GM06990 (cell line): ENCODE measurements around the gene NOP16.

Source experiments
- DNase-seq: peaks from one replicate; pipeline ENCODE4 v3.0.0-alpha.2; 2011; ENCODE audit not compliant: insufficient read length; ENCODE audit errors: extremely low read depth
- H3K27me3 ChIP-seq: replicated peaks from 2 replicates; pipeline ENCODE4 v1.6.0; 2011; ENCODE audit warnings: low read length; ENCODE audit not compliant: control insufficient read depth, insufficient read depth
- H3K36me3 ChIP-seq: 2 replicates; pipeline ENCODE4 v1.5.1; 2011; ENCODE audit warnings: low read length; ENCODE audit not compliant: control insufficient read depth, insufficient read depth
- H3K4me3 ChIP-seq: replicated peaks from 2 replicates; pipeline ENCODE4 v1.5.1; 2011; ENCODE audit warnings: low read depth, mild to moderate bottlenecking, control low read depth, low read length
- CTCF ChIP-seq: IDR thresholded peaks from 2 replicates; pipeline ENCODE4 v1.5.1; 2011; ENCODE audit warnings: low read length, control low read depth, mild to moderate bottlenecking, inconsistent platforms; ENCODE audit not compliant: insufficient read depth, poor library complexity, severe bottlenecking

The NOP16 gene

DNA sequence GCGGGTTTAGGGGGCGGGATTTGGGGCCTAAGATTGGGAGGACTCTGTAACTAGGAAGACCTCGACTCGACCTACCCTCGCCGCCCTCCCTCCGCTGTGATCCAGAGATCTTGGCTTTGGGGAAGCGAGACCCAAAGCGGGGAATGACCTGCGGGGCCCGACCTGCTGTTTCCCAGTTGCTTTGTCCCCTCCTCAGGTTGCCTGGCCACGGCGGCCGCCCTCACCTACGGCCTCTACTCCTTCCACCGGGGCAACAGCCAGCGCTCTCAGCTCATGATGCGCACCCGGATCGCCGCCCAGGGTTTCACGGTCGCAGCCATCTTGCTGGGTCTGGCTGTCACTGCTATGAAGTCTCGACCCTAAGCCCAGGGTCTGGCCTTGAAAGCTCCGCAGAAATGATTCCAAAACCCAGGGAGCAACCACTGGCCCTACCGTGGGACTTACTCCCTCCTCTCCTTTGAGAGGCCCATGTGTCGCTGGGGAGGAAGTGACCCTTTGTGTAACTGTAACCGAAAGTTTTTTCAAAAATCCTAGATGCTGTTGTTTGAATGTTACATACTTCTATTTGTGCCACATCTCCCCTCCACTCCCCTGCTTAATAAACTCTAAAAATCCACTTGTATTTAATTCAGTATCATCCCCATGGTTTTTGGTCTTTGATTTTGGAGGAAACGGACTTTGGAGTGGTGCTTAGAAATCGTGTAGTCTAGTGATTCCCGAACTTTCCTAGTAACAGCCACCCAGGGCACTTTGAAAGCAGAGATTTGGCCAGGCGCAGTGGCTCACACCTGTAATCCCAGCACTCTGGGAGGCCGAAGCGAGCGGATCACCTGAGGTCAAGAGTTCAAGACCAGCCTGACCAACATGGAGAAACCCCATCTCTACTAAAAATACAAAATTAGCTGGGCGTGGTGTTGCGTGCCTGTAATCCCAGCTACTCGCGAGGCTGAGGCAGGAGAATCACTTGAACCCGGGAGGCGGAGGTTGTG is 1.0 kb upstream of the NOP16 start:
- Histone ChIP-seq H3K36me3 (peaks cover 16% of the 10 kb centered on the region), H3K27me3 (no peaks in the 10 kb centered on the region), H3K4me3 (peak overlapping the region; percentile 100)
- no peak for DNase-seq
- TF ChIP-seq CTCF, result no peak

DNA sequence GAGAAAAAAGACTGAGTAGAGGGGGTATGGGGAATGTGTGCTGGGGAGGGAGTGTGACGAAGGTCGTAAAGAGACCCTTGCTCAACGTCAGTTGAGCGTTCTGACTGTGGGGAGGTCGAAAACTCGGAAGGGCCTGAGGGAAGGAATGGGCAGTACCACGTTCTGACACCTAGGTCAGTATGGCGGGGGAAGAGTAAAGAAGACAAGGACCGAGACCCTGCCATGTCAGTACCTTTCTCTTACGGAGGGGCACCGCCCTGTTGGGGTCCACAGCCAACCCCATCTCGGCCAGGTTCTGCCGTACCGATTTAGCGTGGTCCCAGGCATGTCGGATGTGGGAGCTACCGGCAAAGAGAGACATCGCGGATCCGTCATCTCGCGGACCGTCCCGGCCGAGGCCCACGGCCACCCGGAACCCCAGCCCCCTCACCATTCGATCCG is 375 bp downstream of the NOP16 start:
- peaks cover 25% of the 10 kb centered on the region for H3K36me3 ChIP-seq
- TF ChIP-seq CTCF, result no peak
- no peak for DNase-seq
- H3K27me3 ChIP-seq, result no peaks in the 10 kb centered on the region
- peak overlapping the region; percentile 100 for H3K4me3 ChIP-seq

GRCh38 chr5:176387384-176387925 is 943 bp downstream of the NOP16 start:
- TF ChIP-seq CTCF, result peak; percentile 11
- peak overlapping the region; percentile 100 for H3K4me3 ChIP-seq
- peaks cover 26% of the 10 kb centered on the region for H3K36me3 ChIP-seq
- DNase-seq, result no peak
- H3K27me3 ChIP-seq, result no peaks in the 10 kb centered on the region

DNA sequence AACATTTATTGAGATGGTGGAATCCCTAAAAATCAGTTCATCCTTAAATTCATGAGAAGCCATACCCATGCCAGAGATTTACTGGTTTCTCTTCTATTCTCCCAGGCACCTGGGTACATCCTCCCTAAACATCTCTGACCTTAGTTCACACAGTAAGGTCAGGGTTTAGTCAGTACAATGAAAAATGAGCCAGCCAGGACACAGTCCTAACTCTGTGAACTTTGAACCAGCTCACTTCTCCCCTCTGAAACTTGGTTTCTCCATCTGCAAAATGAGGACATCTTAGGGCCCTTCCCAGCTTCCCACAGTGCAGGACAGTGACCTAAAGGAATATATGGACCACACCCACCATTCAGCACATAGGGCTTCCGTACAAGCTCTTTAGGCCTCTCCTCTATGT is 1.9 kb downstream of the NOP16 start:
- H3K4me3 ChIP-seq, result peak overlapping the region; percentile 100
- peaks cover 33% of the 10 kb centered on the region for H3K36me3 ChIP-seq
- no peak for TF ChIP-seq CTCF
- no peak for DNase-seq
- no peaks in the 10 kb centered on the region for H3K27me3 ChIP-seq

DNA sequence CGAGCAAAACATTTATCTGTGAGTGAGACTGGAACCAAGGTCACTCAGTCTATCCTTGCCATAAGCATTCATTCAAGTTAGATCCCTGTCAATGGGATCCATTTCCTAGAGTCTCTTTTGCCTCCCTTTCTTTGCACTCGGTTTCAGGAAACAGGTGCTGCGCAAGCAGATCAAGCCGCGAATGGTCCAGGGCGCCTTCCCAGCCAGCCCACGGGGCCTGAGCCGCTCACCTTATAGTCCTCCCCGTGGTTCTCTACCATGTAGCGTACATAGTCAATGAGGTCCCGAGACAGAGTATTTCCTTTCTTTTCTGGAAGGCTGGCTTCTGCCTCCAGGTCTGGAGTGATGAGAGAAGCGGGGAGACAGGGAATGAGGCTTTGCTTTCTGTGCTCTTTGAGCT is 3.4 kb downstream of the NOP16 start:
- TF ChIP-seq CTCF, result no peak
- no peaks in the 10 kb centered on the region for H3K27me3 ChIP-seq
- peaks cover 33% of the 10 kb centered on the region for H3K36me3 ChIP-seq
- DNase-seq, result no peak
- H3K4me3 ChIP-seq, result no peak overlapping the region
